Stimulated activated CD4-positive, alpha-beta T cell treated with anti-CD3 and anti-CD28 coated beads, TNF-alpha, amount 100 ng/mL, for 1 hour (primary cell): Measurements from ENCODE around the gene GRIA1.

ENCODE experiments used
- DNase-seq, 3 donors: peaks; one replicate each; pipeline ENCODE4 v3.0.0-alpha.2; 2020; ENCODE audit warnings: low read depth in 3 of 3, low spot score in 1 of 3

GRIA1 gene

GRCh38 chr5:153775923-153776322 lies 285.5 kb downstream of the GRIA1 start:
- no peak for DNase-seq

- no peak for DNase-seq
Measured at GRCh38 chr5:153777681-153778581, 287.5 kb downstream of the GRIA1 start.

DNA sequence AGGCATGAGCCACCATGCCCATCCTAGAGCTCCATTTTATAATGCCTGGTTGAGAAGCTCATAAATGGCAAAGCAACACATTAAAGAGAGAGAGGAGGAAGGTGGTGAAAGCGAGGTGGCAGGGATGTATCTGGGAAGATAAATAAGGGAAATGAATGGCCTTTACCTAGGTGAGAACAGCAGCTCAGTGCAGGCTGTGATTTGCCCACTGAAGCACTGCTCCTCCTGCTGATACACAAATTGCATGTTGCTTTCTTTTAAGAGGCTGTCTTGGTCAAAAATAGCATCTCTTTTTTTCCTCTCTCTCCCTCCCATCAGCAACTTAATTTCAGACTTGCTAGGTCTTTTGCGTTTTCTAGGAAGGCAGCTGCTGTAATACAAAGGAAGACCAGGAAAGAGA lies 289.4 kb downstream of the GRIA1 start:
- DNase-seq, result no peak

GRCh38 chr5:153780876-153781705 lies 290.6 kb downstream of the GRIA1 start:
- DNase-seq, result no peak

- DNase-seq, result no peak
Measured at GRCh38 chr5:153782589-153783361, 292.3 kb downstream of the GRIA1 start.

GRCh38 chr5:153783362-153783658 lies 292.8 kb downstream of the GRIA1 start:
- DNase-seq, result no peak

DNA sequence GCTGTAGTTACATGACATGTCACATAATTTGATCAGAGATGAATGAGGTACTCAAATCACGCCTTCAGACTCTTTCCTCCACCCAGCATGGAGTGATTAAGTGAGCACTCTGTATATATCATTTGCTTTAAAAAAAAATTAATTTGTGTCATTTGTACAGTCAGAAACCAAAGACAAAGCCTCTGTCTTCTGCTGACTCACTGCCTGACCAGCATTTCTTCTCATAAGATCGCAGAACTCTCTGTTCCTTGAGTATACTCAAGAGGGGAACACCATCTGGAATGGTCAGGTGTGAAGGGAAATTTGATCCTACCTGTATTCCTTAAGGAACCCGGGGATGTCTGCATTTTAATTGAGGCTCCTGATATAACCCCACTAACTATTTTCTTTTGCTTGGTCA lies 293.8 kb downstream of the GRIA1 start:
- no peak for DNase-seq

DNA sequence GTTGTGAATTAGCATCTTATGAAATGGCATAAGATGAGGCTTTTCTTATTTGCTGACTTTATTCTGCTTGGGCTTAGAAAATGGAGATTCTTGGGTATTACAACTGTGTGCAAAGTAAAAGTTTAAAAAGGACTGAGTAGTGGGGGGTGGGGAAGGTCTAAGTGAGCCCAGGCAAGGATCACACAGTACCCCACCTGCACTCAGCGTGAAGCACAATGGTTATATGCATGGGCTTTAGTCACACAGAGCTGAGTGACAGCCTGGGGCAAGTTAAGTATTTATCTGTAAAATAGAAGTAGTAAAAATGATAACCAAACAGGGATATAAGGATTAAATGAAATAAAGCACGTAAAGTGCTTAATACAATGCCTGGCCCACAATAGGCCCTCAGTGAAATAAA lies 300.9 kb downstream of the GRIA1 start:
- DNase-seq, result no peak

GRCh38 chr5:153792305-153792704 lies 301.8 kb downstream of the GRIA1 start:
- DNase-seq, result no peak

GRCh38 chr5:153793699-153794098 lies 303.2 kb downstream of the GRIA1 start:
- DNase-seq, result no peak

DNA sequence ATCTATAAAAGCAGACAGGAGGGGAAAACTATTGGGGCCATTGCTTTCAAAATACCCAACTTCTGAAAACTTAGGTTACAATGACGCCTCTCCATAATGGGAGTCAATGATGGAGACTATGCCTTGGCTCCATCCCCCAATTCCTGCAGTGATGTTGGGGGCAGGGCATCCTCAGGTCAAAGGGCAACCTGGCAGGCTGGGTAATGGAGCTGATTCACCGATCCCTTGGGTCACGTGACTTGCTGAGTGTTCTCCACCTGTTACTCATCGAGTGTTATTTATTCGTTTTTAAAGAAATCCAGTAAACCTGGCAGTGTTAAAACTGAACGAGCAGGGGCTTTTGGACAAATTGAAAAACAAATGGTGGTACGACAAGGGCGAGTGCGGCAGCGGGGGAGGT lies 303.9 kb downstream of the GRIA1 start:
- DNase-seq, result no peak

GRCh38 chr5:153796527-153796926 lies 306.1 kb downstream of the GRIA1 start:
- DNase-seq, result no peak

DNA sequence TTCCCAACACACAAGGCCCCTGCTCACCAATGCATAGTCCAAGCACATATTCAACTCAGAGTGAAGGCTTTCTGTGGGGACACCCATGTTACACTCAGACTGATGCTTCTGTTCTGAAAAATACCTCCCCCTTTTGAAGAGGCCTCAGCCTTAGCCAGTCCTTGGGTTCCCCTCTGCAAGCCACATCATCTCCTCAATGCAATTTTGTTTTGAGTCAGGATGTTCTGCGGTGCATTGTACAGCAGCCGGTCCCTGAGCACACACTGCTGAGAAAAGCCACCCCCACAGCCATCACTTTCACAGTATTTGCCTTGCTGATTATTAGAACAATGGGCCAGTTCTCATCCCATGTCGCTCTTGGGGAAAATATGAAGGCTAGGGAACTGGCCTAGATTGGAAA lies 307.0 kb downstream of the GRIA1 start:
- DNase-seq, result no peak

GRCh38 chr5:153798830-153799229 lies 308.4 kb downstream of the GRIA1 start:
- no peak for DNase-seq

- no peak for DNase-seq
Measured at GRCh38 chr5:153799466-153799865, 309.0 kb downstream of the GRIA1 start.

GRCh38 chr5:153802050-153802821 lies 311.8 kb downstream of the GRIA1 start:
- DNase-seq, result no peak

GRCh38 chr5:153807801-153808200 lies 317.3 kb downstream of the GRIA1 start:
- no peak for DNase-seq

DNA sequence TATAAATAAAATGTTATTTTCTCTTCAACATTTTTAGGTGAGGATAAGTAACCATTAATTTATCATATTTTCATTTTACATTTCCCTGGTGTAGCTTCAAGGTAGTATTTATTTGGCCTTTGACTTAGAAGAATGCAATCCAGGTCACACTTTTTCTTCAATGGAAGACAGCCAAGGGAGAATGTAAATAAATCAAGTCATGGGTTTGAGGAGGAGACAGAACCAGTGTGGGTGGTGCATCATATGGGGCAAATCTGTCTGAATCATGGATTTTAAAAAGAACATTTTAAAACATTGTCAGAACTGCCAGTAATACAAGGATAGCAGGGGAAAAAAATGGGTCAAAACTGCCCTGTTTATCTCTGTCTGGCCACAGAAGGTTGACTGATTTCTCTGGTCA lies 318.7 kb downstream of the GRIA1 start:
- no peak for DNase-seq

- DNase-seq, result no peak
Measured at GRCh38 chr5:153813901-153814300, 323.4 kb downstream of the GRIA1 start.

DNA sequence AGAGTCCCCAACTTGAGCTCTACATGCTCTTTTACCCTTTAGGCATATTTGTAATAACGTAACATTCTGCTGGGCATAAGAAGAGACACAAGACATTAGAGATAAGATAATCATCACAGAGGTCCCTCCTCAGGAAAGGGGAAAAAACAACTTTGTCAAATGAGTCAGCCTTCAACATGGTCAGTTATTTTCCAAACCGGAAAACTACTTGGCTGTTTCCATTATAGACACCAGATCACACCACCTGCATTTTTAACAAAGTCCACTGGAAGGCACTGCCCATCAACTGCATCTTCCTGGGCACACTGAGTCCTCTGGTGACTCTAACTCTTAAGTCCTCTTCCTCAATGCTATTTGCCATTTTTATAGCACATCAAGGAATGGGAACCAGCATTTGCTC lies 326.4 kb downstream of the GRIA1 start:
- DNase-seq, result no peak

GRCh38 chr5:153818626-153819025 lies 328.2 kb downstream of the GRIA1 start:
- DNase-seq, result no peak
